HS-5 (cell line): Measurements from ENCODE around the gene KAT2B.
"Not testable (repeated sequence)": the region's sequence is repeated elsewhere in the genome, so short reads cannot be mapped to it uniquely, and the experiment has no call there.

Experiments
- DNase-seq: peaks from one replicate; pipeline ENCODE4 v3.0.0-alpha.2; 2012; ENCODE audit warnings: low read depth

Gene KAT2B

GRCh38 chr3:20039765-20040547, at the start of gene KAT2B:
Gene KAT2B (plus strand): TSS chr3:20040446. CDS start chr3:20040478, 32 bp downstream.
- no peak for DNase-seq

GRCh38 chr3:19994796-19995195, 45.5 kb upstream of the KAT2B start:
- DNase-seq, result no peak

GRCh38 chr3:19997502-19997901, 42.7 kb upstream of the KAT2B start:
- no peak for DNase-seq

GRCh38 chr3:20001932-20002331, 38.3 kb upstream of the KAT2B start:
- no peak for DNase-seq

GRCh38 chr3:20007960-20008359, 32.3 kb upstream of the KAT2B start:
- no peak for DNase-seq

GRCh38 chr3:20008646-20009045, 31.6 kb upstream of the KAT2B start:
- DNase-seq, result no peak

- no peak for DNase-seq
Observed at GRCh38 chr3:20012164-20012563, 28.1 kb upstream of the KAT2B start, which contains the start of gene PP2D1. Gene PP2D1 (minus strand): TSS chr3:20012264. CDS start chr3:20012072, 192 bp downstream.

- DNase-seq, result no peak
Observed at GRCh38 chr3:20013396-20013795, 26.9 kb upstream of the KAT2B start.

GRCh38 chr3:20015525-20015924, 24.7 kb upstream of the KAT2B start:
- no peak for DNase-seq

GRCh38 chr3:20016076-20016475, 24.2 kb upstream of the KAT2B start:
- DNase-seq, result not testable (repeated sequence)

GRCh38 chr3:20022954-20023622, 17.2 kb upstream of the KAT2B start:
- no peak for DNase-seq

- DNase-seq, result no peak
Observed at GRCh38 chr3:20023623-20024405, 16.4 kb upstream of the KAT2B start.

- no peak for DNase-seq
Observed at GRCh38 chr3:20027136-20027535, 13.1 kb upstream of the KAT2B start.

GRCh38 chr3:20028905-20029331, 11.3 kb upstream of the KAT2B start:
- no peak for DNase-seq

GRCh38 chr3:20031939-20032338, 8.3 kb upstream of the KAT2B start:
- DNase-seq, result not testable (repeated sequence)

GRCh38 chr3:20035019-20035418, 5.2 kb upstream of the KAT2B start:
- no peak for DNase-seq

- no peak for DNase-seq
Observed at GRCh38 chr3:20037255-20037996, 2.8 kb upstream of the KAT2B start.

GRCh38 chr3:20038699-20039465, 1.4 kb upstream of the KAT2B start:
- DNase-seq, result no peak

GRCh38 chr3:20039466-20039764, 831 bp upstream of the KAT2B start:
- no peak for DNase-seq

- no peak for DNase-seq
Observed at GRCh38 chr3:20040548-20041196, 426 bp downstream of the KAT2B start.
